ENCODE measurements around the gene IL36RN.

DNA sequence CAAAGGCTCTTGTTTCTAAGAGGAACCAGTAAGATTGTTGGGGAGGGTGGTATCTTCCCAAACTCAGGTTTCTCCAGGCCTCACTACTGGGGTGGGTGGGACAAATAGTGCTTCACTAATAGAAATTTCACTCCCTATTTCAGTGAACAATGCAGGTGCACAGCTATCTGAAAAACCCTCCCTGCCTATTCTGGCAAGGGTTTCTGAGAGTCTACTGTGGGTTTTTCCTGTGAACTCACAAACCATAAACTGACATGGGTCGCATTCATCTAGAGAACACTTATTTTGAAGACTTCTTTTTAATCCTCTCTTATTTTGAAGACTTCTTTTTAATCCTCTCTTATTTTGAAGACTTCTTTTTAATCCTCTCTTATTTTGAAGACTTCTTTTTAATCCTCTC lies 49.4 kb upstream of the IL36RN start:
- TF ChIP-seq, protein P1, sequence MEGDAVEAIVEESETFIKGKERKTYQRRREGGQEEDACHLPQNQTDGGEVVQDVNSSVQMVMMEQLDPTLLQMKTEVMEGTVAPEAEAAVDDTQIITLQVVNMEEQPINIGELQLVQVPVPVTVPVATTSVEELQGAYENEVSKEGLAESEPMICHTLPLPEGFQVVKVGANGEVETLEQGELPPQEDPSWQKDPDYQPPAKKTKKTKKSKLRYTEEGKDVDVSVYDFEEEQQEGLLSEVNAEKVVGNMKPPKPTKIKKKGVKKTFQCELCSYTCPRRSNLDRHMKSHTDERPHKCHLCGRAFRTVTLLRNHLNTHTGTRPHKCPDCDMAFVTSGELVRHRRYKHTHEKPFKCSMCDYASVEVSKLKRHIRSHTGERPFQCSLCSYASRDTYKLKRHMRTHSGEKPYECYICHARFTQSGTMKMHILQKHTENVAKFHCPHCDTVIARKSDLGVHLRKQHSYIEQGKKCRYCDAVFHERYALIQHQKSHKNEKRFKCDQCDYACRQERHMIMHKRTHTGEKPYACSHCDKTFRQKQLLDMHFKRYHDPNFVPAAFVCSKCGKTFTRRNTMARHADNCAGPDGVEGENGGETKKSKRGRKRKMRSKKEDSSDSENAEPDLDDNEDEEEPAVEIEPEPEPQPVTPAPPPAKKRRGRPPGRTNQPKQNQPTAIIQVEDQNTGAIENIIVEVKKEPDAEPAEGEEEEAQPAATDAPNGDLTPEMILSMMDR (IDR thresholded peaks at IDR 0.05; ENCODE audit: low read length), result no peak
- TF ChIP-seq EZH2 (optimal IDR thresholded peaks at IDR 0.05; ENCODE audit: low read depth, low read length) (no peak), EZH2phosphoT487 (IDR thresholded peaks at IDR 0.05; ENCODE audit: low read length) (no peak)

Measured in MM.1S (cell line).